ENCODE results near the gene TMEM212.

Gene TMEM212

DNA sequence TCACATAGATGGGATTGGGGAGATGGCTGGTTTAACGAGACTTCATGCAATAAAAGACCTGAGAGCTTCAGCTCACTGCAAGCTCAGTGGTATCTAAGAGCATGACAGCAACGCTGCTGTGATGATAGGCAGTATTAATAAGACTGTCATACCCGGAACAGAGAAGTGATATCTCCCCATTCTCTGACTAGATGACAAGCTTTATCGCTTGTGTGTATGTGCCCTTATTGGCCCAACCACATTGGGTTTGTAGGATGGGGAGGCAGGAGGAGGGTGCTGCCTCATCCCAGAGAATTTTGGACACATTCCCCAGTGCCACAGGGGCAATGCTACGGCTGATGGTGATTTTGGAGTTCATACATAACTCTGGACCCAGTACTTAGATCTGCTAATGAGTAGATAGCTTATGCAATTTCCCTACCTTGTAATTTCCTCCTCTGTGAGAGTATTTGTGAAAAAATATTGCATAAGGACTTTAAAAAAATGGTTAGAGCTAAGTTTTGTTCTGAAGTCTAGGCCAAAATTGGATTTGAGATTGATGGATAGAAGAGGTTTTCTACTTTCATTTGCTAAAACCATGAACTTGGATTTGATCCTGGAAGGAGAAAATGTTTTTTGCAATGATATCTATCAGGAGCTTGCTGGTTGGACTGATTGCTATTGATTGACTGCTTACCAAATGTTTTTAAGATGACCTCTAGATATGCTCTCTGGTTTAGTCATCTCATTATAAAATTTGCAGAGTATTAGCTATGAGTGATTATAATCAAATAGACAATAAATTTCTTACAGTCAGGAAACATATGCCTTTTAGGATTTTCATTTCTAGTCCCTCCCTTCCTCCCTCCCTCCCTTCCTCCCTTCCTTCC, 14.0 kb upstream of the TMEM212 start:
- Histone ChIP-seq H3K9ac (ENCODE audit: low read length) (peak overlapping the region; percentile 35), H2AFZ (ENCODE audit: insufficient read depth, low read length, poor library complexity) (no peak overlapping the region), H3K79me1 (ENCODE audit: low read length) (no peaks in the 10 kb centered on the region), H2AK5ac (ENCODE audit: low read length) (no peak overlapping the region), H3K9me3 (ENCODE audit: insufficient read depth, low read depth, low read length) (no peaks in the 10 kb centered on the region), H2BK120ac (ENCODE audit: insufficient read depth, low read length, poor library complexity) (no peak overlapping the region), H3K36me3 (ENCODE audit: control insufficient read depth in 1 of 2, insufficient read depth in 2 of 2, low read length in 2 of 2) (no peaks in the 10 kb centered on the region), H3K27ac (ENCODE audit: low read depth, low read length) (no peak overlapping the region), H3K4me3 (ENCODE audit: low read depth, low read length) (no peak overlapping the region), H2BK5ac (ENCODE audit: low read depth, low read length, poor library complexity) (no peak overlapping the region), H4K8ac (ENCODE audit: low read depth, low read length) (no peak overlapping the region), H3K23ac (ENCODE audit: low read length) (no peak overlapping the region), H4K12ac (ENCODE audit: low read depth, low read length) (no peak overlapping the region), H3K14ac (ENCODE audit: low read length) (no peak overlapping the region), H4K91ac (ENCODE audit: low read depth, low read length) (no peak overlapping the region), H3K4me1 (ENCODE audit: control insufficient read depth in 1 of 2, insufficient read depth in 2 of 2, low read length in 2 of 2) (no peaks in the 10 kb centered on the region), H2BK12ac (ENCODE audit: low read length) (no peak overlapping the region), H3K4ac (ENCODE audit: low read depth, low read length) (no peak overlapping the region), H3K4me2 (ENCODE audit: low read length) (no peak overlapping the region), H3K27me3 (ENCODE audit: insufficient read depth, low read length) (no peaks in the 10 kb centered on the region), H3K79me2 (ENCODE audit: control insufficient read depth, insufficient read depth, low read length, poor library complexity) (no peaks in the 10 kb centered on the region), H3K18ac (ENCODE audit: low read length) (no peak overlapping the region)
- no peak for DNase-seq
- no CpG with 5 or more reads among the region's 5 CpGs for WGBS (ENCODE audit: extremely low coverage, insufficient coverage, insufficient read length)

DNA sequence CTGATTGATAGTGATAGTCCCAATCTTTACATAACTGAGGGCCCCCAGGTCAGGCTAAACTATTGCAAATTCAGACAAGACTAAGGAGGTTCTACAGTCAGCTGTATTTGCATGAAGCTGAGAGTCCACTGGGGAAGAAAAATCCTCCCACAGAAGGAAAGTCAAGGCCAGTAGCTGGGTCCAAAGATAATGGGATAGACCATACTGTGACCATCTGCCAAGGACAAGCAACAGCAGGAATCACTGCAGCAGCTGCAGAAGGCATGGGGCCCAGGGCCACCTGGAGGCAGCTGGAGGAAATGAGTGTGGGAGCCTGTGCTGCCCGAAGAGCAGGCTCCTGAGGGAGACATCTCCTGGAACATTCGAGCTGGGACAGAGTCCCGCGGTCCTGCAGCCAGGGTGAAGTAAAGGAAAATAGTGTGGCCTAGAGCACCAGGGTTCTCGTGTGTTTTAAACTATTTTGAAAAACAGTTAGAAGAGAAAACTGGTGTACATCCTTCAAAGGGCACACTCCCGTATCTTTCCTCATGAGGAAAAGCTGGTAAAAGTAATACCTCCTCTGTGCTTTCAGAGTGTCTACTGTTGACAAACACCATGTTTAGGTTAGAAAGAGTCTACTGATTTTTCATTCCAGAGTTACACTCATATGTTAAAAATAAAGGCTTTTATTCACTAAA, 13.2 kb upstream of the TMEM212 start:
- Histone ChIP-seq H3K4me2 (ENCODE audit: low read length) (no peak overlapping the region), H2AFZ (ENCODE audit: insufficient read depth, low read length, poor library complexity) (no peak overlapping the region), H3K9ac (ENCODE audit: low read length) (no peak overlapping the region), H2BK5ac (ENCODE audit: low read depth, low read length, poor library complexity) (no peak overlapping the region), H3K4me3 (ENCODE audit: low read depth, low read length) (no peak overlapping the region), H4K91ac (ENCODE audit: low read depth, low read length) (no peak overlapping the region), H3K79me1 (ENCODE audit: low read length) (no peaks in the 10 kb centered on the region), H3K4ac (ENCODE audit: low read depth, low read length) (no peak overlapping the region), H3K27ac (ENCODE audit: low read depth, low read length) (no peak overlapping the region), H3K14ac (ENCODE audit: low read length) (no peak overlapping the region), H2BK120ac (ENCODE audit: insufficient read depth, low read length, poor library complexity) (no peak overlapping the region), H3K36me3 (ENCODE audit: control insufficient read depth in 1 of 2, insufficient read depth in 2 of 2, low read length in 2 of 2) (no peaks in the 10 kb centered on the region), H3K18ac (ENCODE audit: low read length) (no peak overlapping the region), H3K27me3 (ENCODE audit: insufficient read depth, low read length) (no peaks in the 10 kb centered on the region), H3K79me2 (ENCODE audit: control insufficient read depth, insufficient read depth, low read length, poor library complexity) (no peaks in the 10 kb centered on the region), H4K12ac (ENCODE audit: low read depth, low read length) (no peak overlapping the region), H2BK12ac (ENCODE audit: low read length) (no peak overlapping the region), H3K9me3 (ENCODE audit: insufficient read depth, low read depth, low read length) (no peaks in the 10 kb centered on the region), H4K8ac (ENCODE audit: low read depth, low read length) (no peak overlapping the region), H2AK5ac (ENCODE audit: low read length) (no peak overlapping the region), H3K23ac (ENCODE audit: low read length) (no peak overlapping the region), H3K4me1 (ENCODE audit: control insufficient read depth in 1 of 2, insufficient read depth in 2 of 2, low read length in 2 of 2) (no peaks in the 10 kb centered on the region)
- peak; percentile 65 to 78 for DNase-seq
- no CpG with 5 or more reads among the region's 6 CpGs for WGBS (ENCODE audit: extremely low coverage, insufficient coverage, insufficient read length)

DNA sequence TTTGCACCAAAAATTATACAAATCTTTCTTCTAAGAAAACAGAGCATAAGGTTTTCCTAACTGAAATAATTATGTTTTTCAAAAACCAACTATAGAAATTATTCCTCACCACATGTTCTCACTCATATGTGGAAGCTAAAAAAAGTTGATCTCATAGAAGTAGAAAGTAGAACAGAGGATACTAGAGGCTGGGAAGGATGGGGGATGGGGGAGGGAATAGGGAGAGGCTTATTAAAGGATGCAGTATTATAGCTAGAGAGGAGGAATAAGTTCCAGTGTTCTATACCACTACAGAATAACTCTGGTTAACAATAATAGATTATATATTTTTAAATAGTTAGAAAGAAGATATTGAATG, 12.7 kb upstream of the TMEM212 start:
- Histone ChIP-seq H3K79me1 (ENCODE audit: low read length) (no peaks in the 10 kb centered on the region), H3K36me3 (ENCODE audit: control insufficient read depth in 1 of 2, insufficient read depth in 2 of 2, low read length in 2 of 2) (no peaks in the 10 kb centered on the region), H4K8ac (ENCODE audit: low read depth, low read length) (no peak overlapping the region), H3K23ac (ENCODE audit: low read length) (no peak overlapping the region), H3K9ac (ENCODE audit: low read length) (no peak overlapping the region), H3K27me3 (ENCODE audit: insufficient read depth, low read length) (no peaks in the 10 kb centered on the region), H2AFZ (ENCODE audit: insufficient read depth, low read length, poor library complexity) (no peak overlapping the region), H3K9me3 (ENCODE audit: insufficient read depth, low read depth, low read length) (no peaks in the 10 kb centered on the region), H3K4me2 (ENCODE audit: low read length) (no peak overlapping the region), H3K4ac (ENCODE audit: low read depth, low read length) (no peak overlapping the region), H2AK5ac (ENCODE audit: low read length) (no peak overlapping the region), H3K79me2 (ENCODE audit: control insufficient read depth, insufficient read depth, low read length, poor library complexity) (no peaks in the 10 kb centered on the region), H2BK12ac (ENCODE audit: low read length) (no peak overlapping the region), H3K14ac (ENCODE audit: low read length) (no peak overlapping the region), H2BK5ac (ENCODE audit: low read depth, low read length, poor library complexity) (no peak overlapping the region), H3K4me3 (ENCODE audit: low read depth, low read length) (no peak overlapping the region), H2BK120ac (ENCODE audit: insufficient read depth, low read length, poor library complexity) (no peak overlapping the region), H3K4me1 (ENCODE audit: control insufficient read depth in 1 of 2, insufficient read depth in 2 of 2, low read length in 2 of 2) (no peaks in the 10 kb centered on the region), H4K12ac (ENCODE audit: low read depth, low read length) (no peak overlapping the region), H4K91ac (ENCODE audit: low read depth, low read length) (no peak overlapping the region), H3K18ac (ENCODE audit: low read length) (no peak overlapping the region), H3K27ac (ENCODE audit: low read depth, low read length) (no peak overlapping the region)
- DNase-seq, result no peak

DNA sequence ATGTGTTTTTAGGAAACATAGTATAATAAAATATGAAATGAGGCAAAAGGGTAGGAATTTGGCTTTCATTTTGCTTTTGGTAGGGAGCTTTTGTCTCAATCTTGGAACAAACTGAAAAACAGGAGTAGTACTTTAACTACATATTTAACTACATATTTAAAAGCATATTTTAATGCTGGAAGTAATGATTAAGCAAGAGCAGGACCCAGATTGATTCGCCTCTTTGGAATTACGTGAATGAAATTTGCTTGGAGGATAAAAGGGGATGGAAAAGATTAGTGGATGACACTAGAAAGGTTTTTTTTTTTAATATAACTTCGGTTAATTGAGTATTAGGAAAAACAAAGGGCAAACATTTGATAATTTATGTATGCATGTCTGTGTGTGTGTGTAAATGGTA, 11.2 kb upstream of the TMEM212 start:
- Histone ChIP-seq H2BK12ac (ENCODE audit: low read length) (no peak overlapping the region), H3K79me1 (ENCODE audit: low read length) (no peaks in the 10 kb centered on the region), H3K36me3 (ENCODE audit: control insufficient read depth in 1 of 2, insufficient read depth in 2 of 2, low read length in 2 of 2) (no peaks in the 10 kb centered on the region), H2AFZ (ENCODE audit: insufficient read depth, low read length, poor library complexity) (no peak overlapping the region), H4K91ac (ENCODE audit: low read depth, low read length) (no peak overlapping the region), H3K4me1 (ENCODE audit: control insufficient read depth in 1 of 2, insufficient read depth in 2 of 2, low read length in 2 of 2) (no peaks in the 10 kb centered on the region), H3K18ac (ENCODE audit: low read length) (no peak overlapping the region), H3K27me3 (ENCODE audit: insufficient read depth, low read length) (no peaks in the 10 kb centered on the region), H3K79me2 (ENCODE audit: control insufficient read depth, insufficient read depth, low read length, poor library complexity) (no peaks in the 10 kb centered on the region), H2BK120ac (ENCODE audit: insufficient read depth, low read length, poor library complexity) (no peak overlapping the region), H2BK5ac (ENCODE audit: low read depth, low read length, poor library complexity) (no peak overlapping the region), H2AK5ac (ENCODE audit: low read length) (no peak overlapping the region), H3K14ac (ENCODE audit: low read length) (no peak overlapping the region), H4K8ac (ENCODE audit: low read depth, low read length) (no peak overlapping the region), H3K23ac (ENCODE audit: low read length) (no peak overlapping the region), H3K9me3 (ENCODE audit: insufficient read depth, low read depth, low read length) (no peaks in the 10 kb centered on the region), H3K4ac (ENCODE audit: low read depth, low read length) (no peak overlapping the region), H3K9ac (ENCODE audit: low read length) (no peak overlapping the region), H3K4me2 (ENCODE audit: low read length) (no peak overlapping the region), H3K27ac (ENCODE audit: low read depth, low read length) (no peak overlapping the region), H4K12ac (ENCODE audit: low read depth, low read length) (no peak overlapping the region), H3K4me3 (ENCODE audit: low read depth, low read length) (no peak overlapping the region)
- WGBS (ENCODE audit: extremely low coverage, insufficient coverage, insufficient read length), result no CpG with 5 or more reads among the region's 3 CpGs
- DNase-seq, result no peak

Data from trophoblast cell (in vitro differentiated cells and primary cell).